ENCODE results near the gene COLGALT1. TPM values are rescaled to one million over a fixed set of nuclear protein-coding genes. Genes with fewer than 3 reads are reported as not detected.
A peak's percentile ranks its signal among the peaks of the same experiment; 100 is the strongest.
"Not testable (repeated sequence)": the region's sequence is repeated elsewhere in the genome, so short reads cannot be mapped to it uniquely, and the experiment has no call there.

COLGALT1 gene
- total RNA-seq, 2 experiments from 2014 or later, result 36.1 to 38.9 TPM

DNA sequence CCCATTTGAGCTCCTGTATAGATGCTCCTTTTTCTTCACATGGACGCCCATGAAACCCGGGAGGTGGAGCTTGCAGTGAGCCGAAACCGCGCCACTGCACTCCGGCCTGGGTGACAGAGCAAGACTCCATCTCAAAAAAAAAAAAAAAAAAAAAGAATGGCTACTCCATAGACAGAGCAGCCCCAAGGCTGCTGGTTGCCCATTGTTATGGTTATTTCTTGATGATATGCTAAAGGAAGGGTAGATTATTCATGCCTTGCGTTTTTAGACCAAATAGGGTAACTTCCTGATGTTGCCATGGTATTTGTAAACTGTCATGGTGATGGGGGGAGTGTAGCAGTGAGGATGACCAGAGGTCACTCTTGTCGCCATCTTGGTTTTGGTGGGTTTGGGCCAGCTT, 42.6 kb downstream of the COLGALT1 start:
- H3K36me3 Mint-ChIP-seq (ENCODE audit: low read depth); H3K9me3 Mint-ChIP-seq; CTCF ChIA-PET; H3K27ac Mint-ChIP-seq; H3K4me1 Mint-ChIP-seq; POLR2A ChIA-PET; H3K4me3 Mint-ChIP-seq; DNase-seq: not testable (repeated sequence)
- H3K27me3 Mint-ChIP-seq, result peaks cover 27% of the 10 kb centered on the region

DNA sequence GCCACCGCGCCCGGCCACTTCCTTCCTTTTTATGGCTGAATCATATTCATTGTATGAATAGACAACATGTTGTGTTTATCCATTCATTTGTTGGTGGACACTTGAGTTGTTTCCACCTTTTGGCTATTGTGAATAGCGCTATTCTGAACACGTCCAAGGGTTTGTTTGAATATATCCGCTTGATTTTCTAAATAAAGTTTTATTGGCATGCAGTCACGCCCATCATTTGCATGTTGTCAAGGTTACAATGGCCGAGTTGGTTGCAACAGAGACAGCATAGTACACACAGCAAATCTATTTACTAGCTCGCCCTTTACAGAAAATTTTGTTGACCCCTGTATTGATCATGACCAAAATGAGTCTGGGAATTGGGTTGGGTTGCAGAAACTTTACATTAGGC, 43.5 kb downstream of the COLGALT1 start:
- Mint-ChIP-seq H3K27me3 (peaks cover 29% of the 10 kb centered on the region), H3K4me1 (peaks cover 7% of the 10 kb centered on the region), H3K4me3 (no peak overlapping the region), H3K27ac (no peak overlapping the region), H3K9me3 (no peaks in the 10 kb centered on the region), H3K36me3 (ENCODE audit: low read depth) (no peaks in the 10 kb centered on the region)
- no peak for DNase-seq
- ChIA-PET CTCF (no interaction called here), POLR2A (no interaction called here)

DNA sequence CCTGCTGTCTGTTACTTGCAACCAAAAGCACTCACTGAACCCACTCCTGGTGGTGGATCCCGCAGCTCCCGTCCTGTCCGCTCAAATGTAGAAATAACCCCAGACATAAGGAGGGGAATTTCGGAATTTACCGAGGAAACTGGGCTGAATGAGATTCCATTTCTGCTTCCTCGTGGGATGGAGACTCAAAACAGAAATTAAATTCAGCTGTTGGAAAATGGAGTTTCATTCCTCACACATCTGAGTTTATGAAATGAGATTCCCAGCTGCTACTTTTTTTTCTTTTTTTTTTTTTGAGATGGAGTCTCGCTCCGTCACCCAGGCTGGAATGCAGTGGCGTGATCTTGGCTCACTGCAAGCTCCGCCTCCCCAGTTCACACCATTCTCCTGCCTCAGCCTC, 44.3 kb downstream of the COLGALT1 start:
- no peaks in the 10 kb centered on the region for H3K9me3 Mint-ChIP-seq
- ChIA-PET CTCF (no interaction called here), POLR2A (no interaction called here)
- peaks cover 7% of the 10 kb centered on the region for H3K4me1 Mint-ChIP-seq
- no peak overlapping the region for H3K27ac Mint-ChIP-seq
- no peak for DNase-seq
- H3K4me3 Mint-ChIP-seq, result no peak overlapping the region
- no peaks in the 10 kb centered on the region for H3K36me3 Mint-ChIP-seq (ENCODE audit: low read depth)
- H3K27me3 Mint-ChIP-seq, result peaks cover 37% of the 10 kb centered on the region

DNA sequence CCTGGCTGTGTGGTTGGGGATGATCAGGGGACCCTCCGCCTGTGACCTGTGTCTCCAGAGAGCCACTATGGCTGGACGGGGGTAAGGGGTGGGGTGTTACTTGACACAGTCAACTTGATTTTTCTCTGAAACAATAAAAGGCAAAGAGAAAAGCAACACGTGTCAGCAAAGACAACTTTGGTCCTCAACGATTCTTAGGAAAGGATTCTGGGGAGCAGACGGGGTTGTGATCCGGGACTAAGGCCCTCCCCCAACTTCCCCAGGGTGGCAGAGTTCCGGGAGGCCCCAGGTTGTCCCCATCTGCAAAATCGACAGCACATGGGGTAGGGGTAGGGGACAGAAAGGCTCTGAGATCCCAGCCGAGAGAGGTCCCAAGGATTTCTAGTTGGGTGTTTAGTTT, 46.2 kb downstream of the COLGALT1 start:
- no peaks in the 10 kb centered on the region for H3K9me3 Mint-ChIP-seq
- peaks cover 13% of the 10 kb centered on the region for H3K4me1 Mint-ChIP-seq
- H3K27ac Mint-ChIP-seq, result no peak overlapping the region
- H3K4me3 Mint-ChIP-seq, result no peak overlapping the region
- ChIA-PET POLR2A (no interaction called here), CTCF (no interaction called here)
- H3K27me3 Mint-ChIP-seq, result peaks cover 37% of the 10 kb centered on the region
- DNase-seq, result no peak
- no peaks in the 10 kb centered on the region for H3K36me3 Mint-ChIP-seq (ENCODE audit: low read depth)

DNA sequence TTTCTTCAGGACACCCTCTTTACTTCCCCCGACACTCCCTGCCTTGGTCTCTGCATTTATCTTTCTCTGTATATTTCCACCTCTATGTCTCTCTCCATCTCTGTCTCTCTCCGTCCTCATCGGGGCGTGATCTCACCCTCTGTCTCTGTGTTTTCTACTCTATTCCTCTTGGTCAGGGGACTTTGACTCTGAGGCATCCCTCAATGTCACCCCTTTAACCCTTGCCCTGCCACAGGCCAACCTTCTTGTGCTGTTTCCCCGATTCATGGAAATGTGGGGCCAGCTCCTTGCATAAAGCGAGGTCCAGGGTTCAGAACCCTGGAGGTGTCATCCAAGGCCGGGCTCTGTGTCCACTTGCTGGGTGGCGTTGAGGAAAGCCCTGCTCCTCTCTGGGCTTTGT, 46.8 kb downstream of the COLGALT1 start:
- no peaks in the 10 kb centered on the region for H3K9me3 Mint-ChIP-seq

DNA sequence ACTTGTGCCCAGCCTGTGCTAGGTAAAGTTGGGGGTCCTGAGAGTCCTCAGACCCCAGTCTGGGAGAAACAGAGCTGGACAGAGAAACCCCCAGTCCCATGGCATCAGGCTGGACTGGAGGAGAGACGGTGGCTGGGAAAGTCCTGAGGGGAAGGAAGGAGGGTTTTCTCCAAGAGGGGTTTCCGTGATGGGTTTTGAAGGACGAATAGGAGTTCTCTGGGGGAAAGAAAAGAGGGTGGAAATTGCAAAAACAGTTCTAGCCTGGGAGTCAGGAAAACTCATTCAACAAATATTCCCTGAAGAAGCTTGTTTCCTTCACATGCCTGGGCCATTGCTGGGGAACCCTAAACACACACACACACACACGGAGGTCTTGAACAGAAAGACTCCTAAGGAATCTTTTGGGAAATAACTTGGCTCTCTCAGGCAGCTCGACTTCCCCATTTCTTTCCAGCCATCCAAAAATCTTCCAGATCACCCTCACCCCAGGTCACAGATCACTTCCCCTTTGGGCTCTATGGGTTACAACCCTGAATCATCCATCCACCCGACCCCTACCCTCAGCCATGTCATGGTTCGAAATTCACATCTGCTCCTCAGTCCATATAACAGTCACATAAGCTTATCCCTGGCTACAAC, 47.5 kb downstream of the COLGALT1 start:
- Mint-ChIP-seq H3K27ac (no peak overlapping the region), H3K27me3 (peaks cover 37% of the 10 kb centered on the region), H3K4me3 (no peak overlapping the region), H3K36me3 (ENCODE audit: low read depth) (no peaks in the 10 kb centered on the region), H3K9me3 (no peaks in the 10 kb centered on the region), H3K4me1 (peaks cover 16% of the 10 kb centered on the region)
- ChIA-PET CTCF (no interaction called here), POLR2A (interaction anchor here (0.6 to 0.9 kb wide), 2 partner anchors 257 to 911 kb away, joined by 3 read pairs; partner anchors contain the start of gene RPL18A)
- DNase-seq, result no peak

More for the DNA sequence above, 46.8 kb downstream of the COLGALT1 start:
- no peak for DNase-seq
- Mint-ChIP-seq H3K36me3 (ENCODE audit: low read depth) (no peaks in the 10 kb centered on the region), H3K27ac (no peak overlapping the region), H3K27me3 (peaks cover 37% of the 10 kb centered on the region), H3K4me3 (no peak overlapping the region), H3K4me1 (peaks cover 16% of the 10 kb centered on the region)
- POLR2A ChIA-PET, result no interaction called here
- CTCF ChIA-PET, result no interaction called here

DNA sequence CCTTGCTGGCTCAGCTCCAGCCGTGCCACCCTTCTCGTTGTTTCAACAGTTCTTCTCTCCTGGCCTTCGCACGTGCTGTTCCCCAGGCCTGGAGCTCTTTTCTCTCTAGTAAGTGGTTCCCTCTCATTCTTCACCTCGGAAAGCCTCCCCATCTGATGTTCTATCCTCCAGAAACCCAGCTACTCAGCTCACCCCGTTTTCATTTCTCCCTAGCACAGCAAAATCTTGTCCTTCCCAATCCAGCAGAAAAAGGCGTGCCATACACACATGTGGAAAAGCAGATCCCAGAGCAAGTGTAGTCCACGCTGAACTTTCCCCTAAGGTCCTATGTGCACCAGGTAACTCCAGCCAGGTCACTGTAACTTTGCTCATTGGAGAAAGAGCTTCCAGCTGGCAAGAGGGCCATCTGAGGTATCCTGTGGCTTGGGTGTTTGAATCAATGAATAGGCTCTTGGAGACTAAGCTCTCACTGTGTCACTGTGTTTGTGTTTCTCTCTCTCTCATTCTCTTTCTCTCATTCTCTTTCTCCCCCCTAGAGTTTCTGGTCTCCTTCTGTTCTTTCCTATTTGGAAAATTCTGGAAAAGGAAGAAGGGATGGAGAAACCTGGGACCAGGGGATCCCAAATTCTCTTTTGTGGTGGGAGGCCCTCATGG, 49.0 kb downstream of the COLGALT1 start:
- Mint-ChIP-seq H3K27ac (no peak overlapping the region), H3K27me3 (peaks cover 35% of the 10 kb centered on the region), H3K4me1 (peaks cover 9% of the 10 kb centered on the region), H3K4me3 (no peak overlapping the region), H3K9me3 (no peaks in the 10 kb centered on the region), H3K36me3 (ENCODE audit: low read depth) (no peaks in the 10 kb centered on the region)
- ChIA-PET POLR2A (interaction anchor here (1.4 kb wide), 1 partner anchor 17 kb away, joined by 4 read pairs; no protein-coding TSS in a partner anchor), CTCF (interaction anchor here (0.9 kb wide), 1 partner anchor 31 kb away, joined by 3 read pairs; no protein-coding TSS in a partner anchor)
- no peak for DNase-seq

DNA sequence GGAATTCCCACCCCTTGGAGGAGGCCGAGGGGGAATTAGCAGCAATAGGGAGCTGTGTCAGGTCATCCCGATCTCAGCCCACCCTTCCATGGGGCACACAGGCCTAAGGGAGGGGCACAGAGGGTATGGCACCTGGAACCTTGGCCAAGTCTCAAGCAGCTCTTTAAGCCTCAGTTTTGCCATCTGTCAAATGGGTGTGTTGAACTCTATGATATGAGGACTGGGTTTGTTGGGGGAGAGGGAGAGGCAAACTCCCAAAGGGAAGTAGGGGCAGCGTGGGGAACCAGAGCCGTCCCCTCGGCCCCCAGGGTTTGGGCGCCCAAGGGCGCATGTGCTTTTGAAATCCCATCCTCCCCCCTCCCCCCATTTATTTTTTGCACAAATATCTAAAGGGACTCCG, 49.7 kb downstream of the COLGALT1 start:
- DNase-seq, result no peak
- POLR2A ChIA-PET, result interaction anchor here (1.0 to 1.4 kb wide), 3 partner anchors 17 to 198 kb away, joined by 3 to 4 read pairs (median 3); no protein-coding TSS in a partner anchor
- no peak overlapping the region for H3K4me3 Mint-ChIP-seq
- peaks cover 35% of the 10 kb centered on the region for H3K27me3 Mint-ChIP-seq
- H3K9me3 Mint-ChIP-seq, result no peaks in the 10 kb centered on the region
- H3K36me3 Mint-ChIP-seq (ENCODE audit: low read depth), result no peaks in the 10 kb centered on the region
- peaks cover 9% of the 10 kb centered on the region for H3K4me1 Mint-ChIP-seq
- CTCF ChIA-PET, result interaction anchor here (1.5 kb wide), 1 partner anchor 94 kb away, joined by 4 read pairs; the partner anchor contains the start of gene PGLS
- no peak overlapping the region for H3K27ac Mint-ChIP-seq

DNA sequence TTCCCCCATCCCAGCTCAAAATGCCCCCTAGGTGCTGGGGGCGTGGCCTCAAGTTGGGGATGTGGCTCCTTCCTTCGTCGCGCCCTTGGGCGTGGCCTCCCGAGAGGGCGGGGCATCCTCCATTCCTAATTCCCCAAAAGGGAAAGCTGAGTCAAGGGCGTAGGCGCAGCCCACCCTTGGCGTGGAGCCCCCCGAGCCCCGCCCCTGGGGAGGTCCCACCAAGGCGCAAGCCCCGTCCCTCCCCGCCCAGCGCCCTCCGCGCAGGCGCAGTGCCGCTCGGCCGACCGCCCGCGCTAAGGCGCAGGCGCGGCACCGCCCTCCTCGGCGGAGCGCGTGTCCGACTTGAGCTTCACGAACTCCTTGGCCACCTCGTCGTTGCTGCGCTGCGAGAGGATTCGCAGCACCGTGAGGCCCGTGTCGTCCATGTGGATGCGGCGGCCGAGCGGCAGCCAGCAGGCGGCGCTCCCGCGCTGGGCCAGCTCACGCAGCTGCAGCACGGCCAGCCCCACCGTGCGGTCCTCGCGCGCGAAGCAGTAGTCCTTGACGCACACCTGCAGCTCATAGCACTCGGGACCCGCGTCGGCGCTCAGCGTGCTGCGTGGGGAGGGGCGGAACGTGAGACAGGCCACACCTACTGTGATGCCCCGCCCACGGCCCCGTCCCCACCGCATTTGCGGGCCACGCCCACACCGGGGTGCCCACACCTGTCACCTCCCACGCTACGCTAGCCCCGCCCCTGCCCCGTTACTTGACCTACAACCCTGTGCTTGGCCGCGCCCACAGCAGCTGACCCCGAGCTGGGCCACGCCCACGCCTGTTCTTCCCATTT, 50.5 kb downstream of the COLGALT1 start:
- ChIA-PET POLR2A (interaction anchor here (0.6 to 1.3 kb wide), 9 partner anchors 12 to 244 kb away, joined by 3 to 5 read pairs (median 3); partner anchors contain the start of gene PGLS), CTCF (interaction anchor here (0.8 to 2.9 kb wide), 6 partner anchors 16 to 326 kb away, joined by 3 to 23 read pairs (median 4); partner anchors contain the start of genes CCDC124, MAP1S, PGLS and RPL18A)
- Mint-ChIP-seq H3K27me3 (peaks cover 34% of the 10 kb centered on the region), H3K27ac (no peak overlapping the region), H3K4me1 (peaks cover 9% of the 10 kb centered on the region), H3K9me3 (no peaks in the 10 kb centered on the region), H3K4me3 (peak overlapping the region; percentile 68), H3K36me3 (ENCODE audit: low read depth) (no peaks in the 10 kb centered on the region)
- peak; percentile 79 for DNase-seq

DNA sequence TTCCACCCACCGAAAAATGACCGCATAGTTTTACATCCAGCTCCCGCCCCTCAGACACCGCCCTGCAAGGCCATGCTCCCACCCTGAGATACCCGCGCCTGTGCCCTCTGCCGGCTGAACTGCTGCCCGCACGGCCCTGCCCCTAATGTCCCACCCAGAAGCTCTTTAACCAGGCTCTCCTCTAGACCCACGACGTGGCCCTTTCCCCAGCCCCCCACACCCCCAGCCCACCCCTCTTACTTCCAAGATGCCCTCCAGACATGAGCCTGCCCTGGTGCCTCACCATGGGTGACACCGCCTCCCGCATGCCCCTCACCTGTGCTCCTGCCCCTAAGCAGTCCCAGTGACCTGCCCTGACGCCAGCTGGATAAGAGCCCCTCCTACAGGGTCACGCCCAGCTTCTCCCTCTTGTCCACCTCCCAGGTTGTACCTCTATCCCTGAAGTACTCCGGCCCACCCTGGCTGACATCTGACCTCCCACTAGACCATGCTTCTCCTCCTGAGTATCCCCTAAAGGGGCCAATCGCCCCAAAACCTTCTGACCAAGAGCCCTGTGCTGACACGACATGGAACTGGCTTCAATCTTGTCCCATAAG, 51.2 kb downstream of the COLGALT1 start:
- no peak for DNase-seq
- Mint-ChIP-seq H3K4me1 (peaks cover 9% of the 10 kb centered on the region), H3K4me3 (peak overlapping the region; percentile 68), H3K9me3 (no peaks in the 10 kb centered on the region), H3K27ac (no peak overlapping the region), H3K27me3 (peaks cover 27% of the 10 kb centered on the region), H3K36me3 (ENCODE audit: low read depth) (no peaks in the 10 kb centered on the region)
- ChIA-PET POLR2A (interaction anchor here (0.7 to 1.3 kb wide), 5 partner anchors 12 to 244 kb away, joined by 3 to 5 read pairs (median 3); no protein-coding TSS in a partner anchor), CTCF (interaction anchor here (1.1 to 2.9 kb wide), 5 partner anchors 15 to 326 kb away, joined by 3 to 23 read pairs (median 4); partner anchors contain the start of genes CCDC124, PGLS and RPL18A)

DNA sequence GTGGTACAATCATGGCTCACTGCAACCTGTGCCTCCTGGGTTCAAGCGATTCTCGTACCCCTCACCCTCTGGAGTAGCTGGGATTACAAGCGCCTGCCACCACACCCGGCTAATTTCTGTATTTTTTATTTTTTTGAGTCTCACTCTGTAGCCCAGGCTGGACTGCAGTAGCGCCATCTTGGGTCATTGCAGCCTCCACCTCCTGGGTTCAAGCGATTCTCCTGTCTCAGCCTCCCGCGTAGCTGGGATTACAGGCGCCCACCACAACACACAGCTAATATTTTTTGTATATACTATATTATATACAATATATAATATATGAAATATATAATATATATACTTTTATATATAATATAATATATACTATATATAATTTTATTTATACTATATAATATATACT, 52.5 kb downstream of the COLGALT1 start:
- H3K27ac Mint-ChIP-seq, result no peak overlapping the region
- H3K27me3 Mint-ChIP-seq, result peaks cover 16% of the 10 kb centered on the region
- no peaks in the 10 kb centered on the region for H3K36me3 Mint-ChIP-seq (ENCODE audit: low read depth)
- no peak overlapping the region for H3K4me3 Mint-ChIP-seq
- H3K9me3 Mint-ChIP-seq, result no peaks in the 10 kb centered on the region
- peaks cover 9% of the 10 kb centered on the region for H3K4me1 Mint-ChIP-seq
- no peak for DNase-seq
- ChIA-PET CTCF (interaction anchor here (2.9 kb wide), 1 partner anchor 14 kb away, joined by 23 read pairs; no protein-coding TSS in a partner anchor), POLR2A (no interaction called here)

DNA sequence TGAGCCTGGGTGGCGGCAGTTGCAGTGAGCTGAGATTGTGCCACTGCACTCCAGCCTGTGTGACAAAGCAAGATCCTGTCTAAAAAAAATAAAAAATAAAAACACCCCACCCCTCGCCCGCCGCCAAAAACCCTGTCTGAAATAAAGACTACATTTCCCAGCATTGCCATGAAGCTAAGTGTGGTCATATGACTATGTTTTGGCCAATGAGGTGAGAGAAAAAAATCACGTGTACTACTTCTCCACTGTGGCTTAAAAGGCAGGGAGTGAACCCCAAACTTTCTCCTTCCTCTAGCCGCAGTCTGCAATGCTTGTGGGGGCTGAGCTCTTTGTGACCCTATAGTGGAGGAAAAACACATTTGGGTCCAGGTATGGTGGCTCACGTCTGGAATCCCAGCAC, 54.9 kb downstream of the COLGALT1 start:
- H3K4me1 Mint-ChIP-seq, result peaks cover 9% of the 10 kb centered on the region
- no peaks in the 10 kb centered on the region for H3K9me3 Mint-ChIP-seq
- no peak for DNase-seq
- H3K27me3 Mint-ChIP-seq, result peaks cover 3% of the 10 kb centered on the region
- no peak overlapping the region for H3K4me3 Mint-ChIP-seq
- POLR2A ChIA-PET, result interaction anchor here (1.2 kb wide), 1 partner anchor 12 kb away, joined by 3 read pairs; no protein-coding TSS in a partner anchor
- H3K27ac Mint-ChIP-seq, result no peak overlapping the region
- CTCF ChIA-PET, result interaction anchor here (1.0 kb wide), 1 partner anchor 11 kb away, joined by 3 read pairs; no protein-coding TSS in a partner anchor
- H3K36me3 Mint-ChIP-seq (ENCODE audit: low read depth), result no peaks in the 10 kb centered on the region

Data from activated CD4-positive, alpha-beta memory T cell treated with anti-CD3 and anti-CD28 coated beads, Interleukin-2, amount 10 ng/mL, durations not matched to agents 7 days and 5 days (primary cell).